Immature natural killer cell (primary cell): ENCODE data around the gene GPS1. TPM values are rescaled to one million over a fixed set of nuclear protein-coding genes. Genes with fewer than 3 reads are reported as not detected.

ENCODE experiments used
- DNase-seq, 3 donors: peaks; one replicate each; pipeline ENCODE4 v3.0.0; 2022; ENCODE audit warnings: mixed read lengths in 1 of 3
- H3K27ac Mint-ChIP-seq, 6 donors: one replicate each; pipeline ENCODE4 v1.8.0; 2020; ENCODE audit warnings: mixed read lengths in 6 of 6, mild to moderate bottlenecking in 5 of 6, inconsistent platforms in 4 of 6, moderate library complexity in 3 of 6
- H3K27me3 Mint-ChIP-seq, 3 donors: one replicate each; pipeline ENCODE4 v1.8.0; 2020 to 2021; ENCODE audit warnings: low read depth in 3 of 3, mild to moderate bottlenecking in 3 of 3, mixed read lengths in 3 of 3, moderate library complexity in 3 of 3, inconsistent platforms in 1 of 3
- H3K36me3 Mint-ChIP-seq, 3 donors: one replicate each; pipeline ENCODE4 v1.8.0; 2020; ENCODE audit warnings: mixed read lengths in 3 of 3, inconsistent platforms in 2 of 3, mild to moderate bottlenecking in 2 of 3
- H3K4me1 Mint-ChIP-seq, 2 donors: one replicate each; pipeline ENCODE4 v1.8.0; 2020; ENCODE audit warnings: inconsistent platforms in 2 of 2, mild to moderate bottlenecking in 2 of 2, mixed read lengths in 2 of 2, moderate library complexity in 1 of 2
- H3K4me3 Mint-ChIP-seq, 5 donors: one replicate each; pipeline ENCODE4 v1.8.0; 2020; ENCODE audit warnings: mild to moderate bottlenecking in 5 of 5, mixed read lengths in 5 of 5, inconsistent platforms in 3 of 5, moderate library complexity in 3 of 5
- H3K9me3 Mint-ChIP-seq, 6 donors: one replicate each; pipeline ENCODE4 v1.8.0; 2020; ENCODE audit warnings: mild to moderate bottlenecking in 6 of 6, mixed read lengths in 6 of 6, inconsistent platforms in 4 of 6, moderate library complexity in 3 of 6
- polyA plus RNA-seq, 3 donors: library from polyadenylated mRNA; unstranded; fragments of 300-500 nt; fragmentation: Illumina TruSeq; gene quantifications; one replicate each; pipeline ENCODE4 v1.2.3, GENCODE V29; 2021

GPS1 gene
- polyA plus RNA-seq, 3 donors from 2014 or later = 174 to 212 (median 183) TPM

DNA sequence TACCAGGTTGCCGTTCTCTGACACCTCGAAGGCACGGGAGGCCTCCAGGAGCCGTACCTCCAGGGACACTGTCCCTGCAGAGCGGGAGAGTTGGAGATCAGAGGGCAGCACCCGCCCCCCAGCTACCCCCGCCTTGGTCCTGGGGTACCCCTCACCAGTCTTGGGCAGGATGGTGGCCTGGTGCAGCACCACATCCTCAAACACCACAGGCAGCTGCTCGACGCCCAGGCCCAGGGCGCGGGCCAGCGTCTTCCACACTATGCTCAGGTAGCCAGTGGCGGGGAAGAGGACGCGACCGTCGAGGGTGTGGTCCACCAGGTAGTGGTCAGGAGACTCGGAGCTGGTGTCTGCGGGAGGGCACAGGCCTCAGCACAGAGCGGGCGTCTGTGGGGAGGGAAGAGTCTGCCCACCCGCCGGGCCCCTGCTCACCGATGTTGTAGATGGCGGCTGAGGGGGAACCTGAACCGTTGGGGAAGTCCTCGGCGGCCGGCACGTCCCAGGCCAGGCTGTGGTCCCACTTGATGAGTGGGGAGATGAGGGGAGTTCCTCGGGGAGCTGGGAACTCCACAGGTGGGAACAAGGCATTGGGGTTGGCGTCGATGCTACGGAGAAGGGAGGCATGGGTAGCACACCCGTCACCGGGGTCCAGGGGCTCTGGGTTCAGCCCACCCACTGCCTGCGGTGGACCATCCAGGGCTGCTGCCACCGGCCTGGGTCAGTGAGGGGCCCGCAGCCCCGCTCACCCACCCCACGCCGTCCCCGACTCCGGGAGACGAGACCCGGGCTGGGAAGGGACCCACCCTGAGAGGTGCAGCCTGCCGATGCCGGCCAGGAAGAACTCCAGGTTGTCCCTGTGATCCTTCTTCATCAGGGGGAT lies 36.5 kb downstream of the GPS1 start:
- Mint-ChIP-seq H3K27ac (no peak overlapping the region), H3K27me3 (no peaks in the 10 kb centered on the region), H3K4me1 (no peaks in the 10 kb centered on the region), H3K36me3 (no peaks in the 10 kb centered on the region), H3K4me3 (no peak overlapping the region), H3K9me3 (no peaks in the 10 kb centered on the region)
- no peak for DNase-seq

DNA sequence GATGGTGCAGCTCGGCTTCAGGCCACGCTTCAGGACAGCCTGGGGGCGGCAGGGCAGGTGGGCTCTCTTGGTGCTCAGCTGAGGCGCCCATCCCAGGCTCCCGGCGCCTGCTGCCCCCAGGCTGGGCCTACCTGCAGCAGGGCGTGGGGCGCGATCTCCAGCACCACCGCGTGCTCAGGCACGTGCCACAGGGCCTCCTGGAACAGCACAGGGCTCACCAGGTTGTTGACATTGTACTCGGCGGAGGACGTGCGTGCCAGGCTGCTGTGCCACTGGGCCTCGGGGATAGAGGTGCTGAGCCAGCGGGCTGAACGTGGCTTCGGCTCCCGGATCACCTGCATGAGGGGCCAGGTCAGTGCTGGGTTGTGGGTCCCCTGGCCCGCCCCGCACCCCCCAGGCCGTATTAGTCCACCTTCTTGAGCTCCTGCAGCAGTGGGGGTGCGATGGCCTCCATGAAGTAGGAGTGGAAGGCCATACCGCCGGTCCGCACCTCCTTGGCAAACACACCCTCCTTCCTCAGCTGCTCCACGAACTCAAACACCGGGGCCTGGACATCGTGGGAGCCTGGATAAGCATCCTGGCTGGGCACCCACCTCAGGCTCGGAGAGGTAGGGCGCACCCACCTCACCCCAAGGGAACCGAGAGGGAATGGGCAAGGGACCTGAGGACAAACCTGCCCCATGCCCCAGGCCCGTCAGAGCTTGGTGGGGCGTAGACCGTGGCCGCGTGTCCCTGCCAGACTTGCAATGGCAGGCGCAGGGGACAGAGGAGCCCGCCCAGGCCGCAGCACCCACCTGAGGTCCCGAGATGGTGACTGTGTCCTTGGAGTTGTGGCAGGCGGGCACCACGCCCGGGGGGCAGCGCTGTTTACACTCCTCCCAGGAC lies 37.4 kb downstream of the GPS1 start:
- DNase-seq = no peak
- peak overlapping the region in 1 of 6 donors; percentile 69 for H3K27ac Mint-ChIP-seq
- H3K27me3 Mint-ChIP-seq = no peaks in the 10 kb centered on the region

DNA sequence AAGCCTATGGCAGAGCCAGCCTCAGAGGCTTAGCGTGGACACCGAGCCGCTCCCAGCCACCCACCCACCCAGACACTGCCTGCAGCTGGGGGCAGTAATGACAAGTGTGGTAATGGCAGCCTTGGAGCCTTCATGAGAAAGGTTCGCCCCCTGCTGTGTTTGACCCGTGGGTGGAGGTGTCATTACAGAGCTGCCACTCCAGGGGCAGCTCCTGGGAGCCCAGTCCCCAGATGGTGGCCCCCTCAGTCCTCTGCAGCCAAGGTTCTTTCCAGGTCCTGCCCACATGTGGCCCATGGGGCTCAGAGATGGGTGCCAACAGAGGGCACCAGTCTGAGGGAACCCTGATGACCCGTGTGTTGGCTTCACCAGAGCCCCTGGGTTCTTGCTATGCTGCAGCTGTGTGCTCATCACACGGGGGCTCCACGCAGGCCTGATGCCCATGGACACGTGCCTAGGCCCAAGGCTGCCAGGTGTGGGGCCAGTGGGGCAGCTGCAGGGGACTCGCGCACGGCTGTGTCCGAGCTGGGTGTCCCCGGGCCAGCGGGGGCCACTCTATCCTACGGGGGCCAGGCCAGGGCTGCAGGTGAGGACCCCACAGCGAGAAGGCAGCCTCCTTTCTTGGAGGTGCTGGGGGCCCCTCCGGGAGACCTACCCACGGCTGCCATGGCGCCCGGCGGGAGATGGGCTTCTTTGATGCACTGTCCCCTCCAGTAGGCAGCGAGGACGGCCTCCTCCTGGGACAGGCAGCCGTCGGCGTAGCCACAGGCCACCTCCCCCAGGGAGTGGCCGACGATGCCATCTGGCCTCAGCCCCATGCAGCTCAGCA lies 38.2 kb downstream of the GPS1 start:
- no peak overlapping the region for H3K27ac Mint-ChIP-seq
- no peaks in the 10 kb centered on the region for H3K36me3 Mint-ChIP-seq
- no peaks in the 10 kb centered on the region for H3K27me3 Mint-ChIP-seq
- no peaks in the 10 kb centered on the region for H3K9me3 Mint-ChIP-seq
- H3K4me3 Mint-ChIP-seq = no peak overlapping the region
- H3K4me1 Mint-ChIP-seq = no peaks in the 10 kb centered on the region
- no peak for DNase-seq

More for the DNA sequence above, 37.4 kb downstream of the GPS1 start:
- Mint-ChIP-seq H3K36me3 (no peaks in the 10 kb centered on the region), H3K4me1 (no peaks in the 10 kb centered on the region), H3K9me3 (no peaks in the 10 kb centered on the region), H3K4me3 (no peak overlapping the region)

DNA sequence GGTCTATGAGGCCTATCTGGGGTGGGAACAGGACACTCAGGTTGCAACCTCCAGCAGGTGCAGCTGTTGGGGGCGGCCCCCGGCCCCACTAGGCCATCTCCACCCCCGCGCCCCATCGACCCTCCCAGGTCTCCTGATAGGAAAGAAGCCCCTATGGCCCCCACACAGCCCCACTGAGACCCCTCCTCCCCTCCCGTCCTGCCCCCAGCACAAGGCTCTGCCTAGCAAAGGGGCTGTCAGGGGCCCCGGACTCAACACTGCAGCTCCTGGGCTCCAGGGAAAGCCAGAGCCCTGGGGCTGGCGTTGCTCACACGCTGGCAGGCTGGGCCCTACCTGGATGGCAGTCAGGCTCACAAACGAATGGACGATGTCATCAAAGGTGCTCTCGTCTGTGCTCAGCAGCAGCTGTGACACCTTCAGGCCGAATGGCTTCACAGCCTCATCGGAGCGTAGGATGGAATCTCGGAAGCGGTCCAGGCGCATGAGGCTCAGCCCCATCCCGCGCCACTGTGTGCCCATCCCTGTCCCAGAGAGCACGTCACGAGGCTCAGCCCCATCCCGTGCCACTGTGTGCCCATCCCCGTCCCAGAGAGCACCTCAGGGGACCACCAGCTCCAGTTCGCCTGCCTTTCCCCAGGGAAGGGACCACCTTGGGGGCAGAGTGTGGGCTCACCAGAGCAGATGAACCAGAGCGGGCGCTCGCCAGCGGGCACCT lies 39.0 kb downstream of the GPS1 start:
- Mint-ChIP-seq H3K4me3 (no peak overlapping the region), H3K4me1 (no peaks in the 10 kb centered on the region), H3K9me3 (no peaks in the 10 kb centered on the region), H3K27me3 (no peaks in the 10 kb centered on the region), H3K27ac (no peak overlapping the region), H3K36me3 (no peaks in the 10 kb centered on the region)
- DNase-seq = no peak

DNA sequence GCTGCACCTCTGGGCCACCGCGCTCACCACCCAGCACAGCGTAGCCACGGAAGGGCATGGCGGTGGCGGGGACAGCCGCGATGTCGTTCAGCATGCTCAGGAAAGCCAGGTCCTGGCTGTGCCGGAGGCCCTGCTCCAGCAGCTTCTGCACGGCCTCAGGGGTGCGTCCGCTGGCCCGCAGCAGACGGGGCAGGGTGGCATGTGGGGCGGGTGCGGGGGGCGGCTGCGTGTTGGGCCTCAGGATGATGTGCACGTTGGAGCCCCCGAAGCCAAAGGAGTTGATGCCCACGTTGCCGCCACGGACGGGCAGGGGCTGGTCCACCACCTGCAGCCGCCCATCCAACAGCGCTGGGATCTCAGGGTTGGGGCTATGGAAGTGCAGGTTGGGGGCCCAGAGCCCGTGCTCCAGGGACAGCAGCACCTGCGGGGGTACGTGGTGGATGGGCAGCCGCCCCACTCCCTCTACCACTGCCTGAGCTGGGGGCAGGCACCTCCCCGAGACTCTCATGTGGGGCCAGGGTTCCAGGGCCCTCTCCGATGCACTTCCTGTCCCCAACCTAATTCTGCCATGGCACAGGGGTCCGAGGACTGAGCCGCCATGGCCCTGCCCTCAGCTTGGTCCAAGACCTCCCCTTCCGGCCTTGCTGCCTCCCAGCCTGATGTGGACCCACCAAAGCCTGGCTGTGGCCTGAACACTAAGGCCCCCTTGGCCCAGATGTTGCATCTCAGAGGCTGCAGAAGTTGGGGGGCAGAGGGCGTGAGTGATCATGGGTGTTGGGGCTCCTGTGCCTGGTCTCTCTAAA lies 39.8 kb downstream of the GPS1 start:
- H3K4me3 Mint-ChIP-seq = no peak overlapping the region
- H3K27me3 Mint-ChIP-seq = no peaks in the 10 kb centered on the region
- H3K27ac Mint-ChIP-seq = no peak overlapping the region
- no peak for DNase-seq
- H3K36me3 Mint-ChIP-seq = no peaks in the 10 kb centered on the region
- no peaks in the 10 kb centered on the region for H3K9me3 Mint-ChIP-seq
- H3K4me1 Mint-ChIP-seq = peaks cover 0 to 2% of the 10 kb centered on the region in 2 donors

DNA sequence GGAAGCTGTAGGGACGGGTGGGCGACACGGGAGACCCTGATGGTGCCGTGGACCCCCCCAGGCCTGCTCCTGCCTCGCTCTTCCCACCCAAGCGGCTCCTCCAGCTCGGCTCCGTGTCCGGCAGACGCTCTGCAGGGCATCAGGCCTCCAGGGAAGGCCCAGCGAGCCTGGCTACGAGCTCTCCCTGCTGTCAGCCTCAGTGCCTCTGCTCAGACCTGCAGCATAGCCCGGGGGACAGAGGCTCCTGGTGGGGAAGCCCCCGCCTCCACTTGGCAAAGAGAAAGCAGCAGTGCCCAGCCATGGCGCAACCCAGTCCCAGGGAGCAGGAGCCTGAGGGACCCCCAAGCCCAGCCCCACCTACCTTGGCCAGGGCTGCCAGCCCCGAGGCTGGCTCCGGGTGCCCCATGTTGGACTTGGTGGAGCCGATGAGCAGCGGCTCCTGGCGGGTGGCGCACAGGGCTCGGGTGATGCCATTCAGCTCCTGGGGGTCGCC lies 40.4 kb downstream of the GPS1 start:
- peaks cover 0 to 4% of the 10 kb centered on the region in 2 donors for H3K4me1 Mint-ChIP-seq
- H3K4me3 Mint-ChIP-seq = no peak overlapping the region
- H3K9me3 Mint-ChIP-seq = no peaks in the 10 kb centered on the region
- H3K36me3 Mint-ChIP-seq = no peaks in the 10 kb centered on the region
- DNase-seq = no peak
- peaks cover 0 to 3% (median 0%) of the 10 kb centered on the region in 3 donors for H3K27me3 Mint-ChIP-seq
- no peak overlapping the region for H3K27ac Mint-ChIP-seq

DNA sequence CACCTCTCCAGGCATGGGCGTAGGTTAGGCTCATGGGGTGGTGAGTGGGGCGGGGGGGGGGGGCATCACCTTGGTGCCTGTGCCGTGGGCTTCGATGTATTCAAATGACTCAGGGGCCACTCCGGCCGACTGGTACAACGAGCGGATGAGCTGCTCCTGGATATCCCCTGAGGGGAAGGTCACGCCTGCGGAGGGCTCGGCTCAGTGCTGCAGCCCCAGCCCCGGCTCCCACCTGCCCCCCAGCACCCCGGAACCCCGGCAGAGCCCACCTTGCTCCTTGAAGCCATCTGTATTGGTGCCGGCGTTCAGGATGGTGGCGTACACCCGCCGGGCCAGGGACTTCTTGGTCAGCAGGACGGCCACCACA lies 40.9 kb downstream of the GPS1 start:
- DNase-seq = no peak
- Mint-ChIP-seq H3K27me3 (peaks cover 0 to 3% (median 0%) of the 10 kb centered on the region in 3 donors), H3K36me3 (no peaks in the 10 kb centered on the region), H3K9me3 (no peaks in the 10 kb centered on the region), H3K4me1 (peaks cover 0 to 4% of the 10 kb centered on the region in 2 donors), H3K4me3 (no peak overlapping the region), H3K27ac (no peak overlapping the region)

DNA sequence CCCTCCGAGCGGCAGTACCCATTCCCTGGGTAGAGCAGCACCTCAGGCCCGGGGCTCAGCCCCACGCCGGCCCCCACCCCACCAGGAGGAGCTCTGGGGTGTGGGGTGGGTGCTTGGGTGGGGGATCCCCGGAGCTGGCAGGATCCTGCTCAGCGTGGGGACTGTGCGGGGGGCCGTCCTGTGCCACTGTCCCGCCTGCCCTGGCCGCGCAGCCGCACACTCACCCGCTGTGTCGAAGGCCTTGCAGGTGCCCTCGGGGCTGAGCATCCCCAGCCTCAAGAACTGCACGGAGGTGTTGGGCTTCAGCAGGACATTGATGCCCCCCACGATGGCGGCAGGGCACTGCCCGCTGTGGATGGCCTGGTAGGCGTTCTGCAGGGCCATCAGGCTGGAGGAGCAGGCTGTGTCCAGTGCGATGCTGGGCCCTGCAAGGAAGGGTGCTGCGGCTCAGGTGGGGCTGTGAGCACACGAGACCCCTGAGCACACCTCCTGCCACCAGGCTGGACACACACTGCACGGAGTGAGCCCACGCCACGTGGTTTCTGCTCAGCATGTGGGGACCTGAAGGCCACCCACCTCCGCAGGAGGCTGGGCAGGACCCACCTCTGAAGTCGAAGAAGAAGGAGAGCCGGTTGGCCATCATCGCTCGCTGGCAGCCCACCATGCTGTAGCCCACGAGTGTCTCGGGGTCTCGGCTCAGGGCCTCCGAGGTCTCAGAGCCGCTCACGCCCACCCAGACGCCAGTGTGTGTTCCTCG lies 41.5 kb downstream of the GPS1 start:
- Mint-ChIP-seq H3K9me3 (no peaks in the 10 kb centered on the region), H3K27ac (no peak overlapping the region), H3K4me1 (peaks cover 0 to 4% of the 10 kb centered on the region in 2 donors), H3K27me3 (peaks cover 0 to 3% (median 0%) of the 10 kb centered on the region in 3 donors), H3K4me3 (no peak overlapping the region), H3K36me3 (no peaks in the 10 kb centered on the region)
- no peak for DNase-seq

DNA sequence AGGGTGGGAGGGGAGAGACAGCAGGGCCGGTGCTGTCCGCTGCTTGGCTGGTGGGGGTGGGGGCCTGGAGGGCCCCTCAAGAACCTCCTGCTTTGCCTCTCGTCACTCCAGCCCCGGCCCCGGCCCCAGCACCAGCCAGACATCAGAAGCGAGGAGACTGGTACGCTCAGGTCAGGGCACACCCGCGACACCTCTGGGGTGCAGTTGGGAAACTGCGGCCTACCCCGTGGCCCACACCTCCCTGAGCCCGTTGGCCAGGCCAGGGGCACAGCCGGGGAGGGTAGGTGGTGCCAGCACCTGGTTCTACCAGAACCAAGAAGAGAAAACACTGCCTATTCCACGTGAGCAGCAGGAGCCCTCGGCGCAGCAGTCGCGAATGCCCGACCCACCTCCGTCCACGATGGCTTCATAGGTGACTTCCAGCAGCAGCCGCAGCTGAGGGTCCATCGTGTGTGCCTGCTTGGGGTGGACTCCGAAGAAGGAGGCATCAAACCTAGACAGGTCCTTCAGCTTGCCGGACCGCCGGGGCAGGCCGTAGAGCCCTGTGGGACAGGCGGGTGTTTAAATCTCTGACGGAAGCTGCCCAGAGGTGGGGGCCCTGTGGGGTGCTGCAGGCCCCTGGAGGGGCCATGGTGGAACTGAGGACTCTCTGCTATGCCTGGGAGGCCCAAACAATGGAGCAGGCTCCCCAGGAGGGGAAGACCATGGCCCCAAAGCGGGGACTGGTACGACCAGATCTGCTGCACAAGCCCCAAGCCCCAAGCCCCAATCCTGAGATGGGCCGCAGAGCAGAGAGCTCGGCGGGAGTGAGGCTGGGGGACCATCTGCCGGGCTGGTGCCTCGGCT lies 43.5 kb downstream of the GPS1 start:
- no peak overlapping the region for H3K4me3 Mint-ChIP-seq
- peaks cover 0 to 9% of the 10 kb centered on the region in 2 donors for H3K4me1 Mint-ChIP-seq
- peaks cover 0 to 8% (median 0%) of the 10 kb centered on the region in 3 donors for H3K27me3 Mint-ChIP-seq
- H3K36me3 Mint-ChIP-seq = no peaks in the 10 kb centered on the region
- no peak for DNase-seq
- H3K27ac Mint-ChIP-seq = no peak overlapping the region
- no peaks in the 10 kb centered on the region for H3K9me3 Mint-ChIP-seq

DNA sequence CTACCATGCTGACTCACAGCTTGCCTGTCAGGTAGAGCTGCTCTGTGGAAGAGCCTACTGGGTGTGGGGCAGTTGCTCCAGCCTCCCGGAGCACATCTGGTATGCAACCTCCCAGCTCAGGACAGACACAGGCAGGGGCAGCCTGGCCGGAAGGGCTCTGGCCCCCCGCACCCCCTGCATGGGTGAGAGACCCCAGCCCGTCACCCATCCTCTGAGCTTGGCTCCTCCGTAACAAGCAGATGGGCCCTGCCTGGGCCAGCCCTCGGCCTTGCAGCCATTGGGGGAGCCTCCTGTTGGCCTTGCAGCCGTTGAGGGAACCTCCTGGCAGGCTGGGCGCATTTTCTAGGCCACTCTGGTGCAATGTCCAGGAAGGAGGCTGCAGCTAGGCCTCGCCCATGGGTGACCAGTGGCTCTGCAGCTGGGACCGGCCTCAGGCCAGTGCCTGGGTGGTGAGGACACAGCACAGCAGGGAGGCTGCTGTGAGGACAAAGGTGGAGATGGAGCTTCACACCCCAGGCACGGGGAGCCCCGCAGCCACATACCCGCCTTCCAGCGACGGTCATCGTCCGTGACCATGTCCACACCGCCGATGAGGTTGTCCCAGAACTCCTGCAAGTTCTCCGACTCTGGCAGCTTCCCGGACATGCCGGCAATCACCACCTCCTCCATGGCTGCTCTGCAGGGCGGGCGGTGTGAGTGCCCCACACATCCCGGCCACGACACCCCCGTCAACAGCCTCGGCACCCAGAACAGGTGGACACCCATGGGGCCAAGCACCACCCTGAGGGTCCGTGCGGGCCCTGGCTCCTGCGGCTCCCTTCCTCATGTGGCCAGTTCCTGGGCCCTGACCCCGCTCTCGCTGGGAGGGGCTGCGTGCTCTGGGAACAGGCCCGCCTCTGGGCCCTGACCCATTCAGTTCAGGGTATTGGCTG lies 44.3 kb downstream of the GPS1 start:
- H3K36me3 Mint-ChIP-seq = no peaks in the 10 kb centered on the region
- H3K27me3 Mint-ChIP-seq = peaks cover 0 to 8% (median 0%) of the 10 kb centered on the region in 3 donors
- no peaks in the 10 kb centered on the region for H3K9me3 Mint-ChIP-seq
- peaks cover 0 to 9% of the 10 kb centered on the region in 2 donors for H3K4me1 Mint-ChIP-seq
- H3K4me3 Mint-ChIP-seq = peak overlapping the region in 4 of 5 donors; percentile 13 to 38 (median 32)
- no peak for DNase-seq
- no peak overlapping the region for H3K27ac Mint-ChIP-seq
